GM23338 (cell line): ENCODE data around the gene MYO15B. TPM values are rescaled to one million over a fixed set of nuclear protein-coding genes. Genes with fewer than 3 reads are reported as not detected.

Source experiments
- ATAC-seq: fragments of 200-7000 bp; cut with Tn5 transposase; 3 replicates; pipeline ENCODE4 v1.9.1; 2020
- DNase-seq: peaks from one replicate; pipeline ENCODE4 v3.0.0-alpha.2; 2015; ENCODE audit warnings: low spot score
- H2AFZ ChIP-seq: fragments of 200-600 bp; sonication (generic); 2 replicates; pipeline ENCODE4 v1.8.0; 2016; ENCODE audit warnings: antibody characterized with exemption, mild to moderate bottlenecking, moderate library complexity
- H3F3A ChIP-seq: fragments of 200-600 bp; sonication (generic); replicated peaks from 2 replicates; pipeline ENCODE4 v1.8.0; 2017; ENCODE audit warnings: antibody characterized with exemption, mixed run types, low read depth
- H3K27ac ChIP-seq: fragments of 200-600 bp; sonication (generic); 2 replicates; pipeline ENCODE4 v1.6.1; 2016; ENCODE audit warnings: low read depth
- H3K27me3 ChIP-seq: fragments of 200-600 bp; sonication (generic); 2 replicates; pipeline ENCODE4 v1.8.0; 2016; ENCODE audit warnings: mild to moderate bottlenecking, mixed run types, moderate library complexity; ENCODE audit not compliant: insufficient read depth
- H3K36me3 ChIP-seq: fragments of 200-600 bp; sonication (generic); 2 replicates; pipeline ENCODE4 v1.8.0; 2016; ENCODE audit warnings: mild to moderate bottlenecking; ENCODE audit not compliant: insufficient read depth
- H3K4me1 ChIP-seq: fragments of 200-600 bp; sonication (generic); 2 replicates; pipeline ENCODE4 v1.8.0; 2016; ENCODE audit warnings: mild to moderate bottlenecking, moderate library complexity; ENCODE audit not compliant: insufficient read depth
- H3K4me2 ChIP-seq: fragments of 200-600 bp; sonication (generic); 2 replicates; pipeline ENCODE4 v1.7.1; 2017; ENCODE audit warnings: mixed run types
- H3K4me3 ChIP-seq: fragments of 200-600 bp; sonication (generic); 2 replicates; pipeline ENCODE4 v1.6.1; 2016; ENCODE audit warnings: mixed run types
- H3K79me2 ChIP-seq: fragments of 200-600 bp; sonication (generic); replicated peaks from 2 replicates; pipeline ENCODE4 v1.8.0; 2017; ENCODE audit warnings: mild to moderate bottlenecking; ENCODE audit not compliant: insufficient read depth
- H3K9me2 ChIP-seq: fragments of 200-600 bp; sonication (generic); 2 replicates; pipeline ENCODE4 v1.8.0; 2017; ENCODE audit not compliant: insufficient read depth
- H4K20me1 ChIP-seq: fragments of 200-600 bp; sonication (generic); replicated peaks from 2 replicates; pipeline ENCODE4 v1.8.0; 2017; ENCODE audit warnings: mild to moderate bottlenecking; ENCODE audit not compliant: insufficient read depth
- H3K27ac Mint-ChIP-seq: 2 replicates; pipeline ENCODE4 v1.8.0; 2020; ENCODE audit warnings: inconsistent platforms, mild to moderate bottlenecking, moderate library complexity, mixed read lengths
- H3K27me3 Mint-ChIP-seq: 3 replicates; pipeline ENCODE4 v1.8.0; 2022; ENCODE audit warnings: low read depth, mild to moderate bottlenecking, moderate library complexity, mixed read lengths, inconsistent platforms; ENCODE audit not compliant: insufficient read depth, poor library complexity
- H3K36me3 Mint-ChIP-seq: 3 replicates; pipeline ENCODE4 v1.8.0; 2021; ENCODE audit warnings: low read depth, mild to moderate bottlenecking, inconsistent platforms, moderate library complexity, mixed read lengths
- H3K4me1 Mint-ChIP-seq: 3 replicates; pipeline ENCODE4 v1.8.0; 2020; ENCODE audit warnings: mild to moderate bottlenecking, inconsistent platforms, mixed read lengths
- H3K4me3 Mint-ChIP-seq: 3 replicates; pipeline ENCODE4 v1.8.0; 2021; ENCODE audit warnings: moderate library complexity, mild to moderate bottlenecking, inconsistent platforms, mixed read lengths
- H3K9me3 Mint-ChIP-seq: 3 replicates; pipeline ENCODE4 v1.8.0; 2020; ENCODE audit warnings: moderate library complexity, mild to moderate bottlenecking, inconsistent platforms, mixed read lengths
- CTCF ChIP-seq, 2 experiments: fragments of 200-600 bp in 1 of 2; sonication (generic) in 1 of 2; conservative IDR thresholded peaks; 2 replicates each; pipeline versions ENCODE4 v1.5.1 to v1.6.1; 2016 to 2017; ENCODE audit warnings: antibody characterized with exemption in 2 of 2, low read depth in 2 of 2, mild to moderate bottlenecking in 2 of 2, moderate library complexity in 1 of 2
- JUNB ChIP-seq: IDR thresholded peaks from one replicate; pipeline ENCODE4 v1.6.1; 2016; ENCODE audit warnings: antibody characterized with exemption; ENCODE audit not compliant: unreplicated experiment
- NANOG ChIP-seq: IDR thresholded peaks from 2 replicates; pipeline ENCODE4 v1.6.1; 2016; ENCODE audit warnings: antibody characterized with exemption, borderline replicate concordance
- POLR2AphosphoS5 ChIP-seq: IDR thresholded peaks from 2 replicates; pipeline ENCODE4 v1.6.1; 2016; ENCODE audit warnings: antibody characterized with exemption, low read depth
- ZNF114 ChIP-seq: fragments of 250-450 bp; sonication (Bioruptor Pico); IDR thresholded peaks from 2 replicates; pipeline ENCODE4 v1.5.0; 2020; ENCODE audit warnings: mild to moderate bottlenecking, moderate library complexity
- ZNF331 ChIP-seq: fragments of 250-450 bp; sonication (Bioruptor Pico); IDR thresholded peaks from 2 replicates; pipeline ENCODE4 v1.5.0; 2020; ENCODE audit warnings: low read depth, mild to moderate bottlenecking, moderate library complexity
- polyA plus RNA-seq: library from polyadenylated mRNA; unstranded; fragments of >200 nt; fragmentation: Nextera tagmentation; extraction: Ambion mirVana; gene quantifications from 2 replicates; pipeline ENCODE4 v1.2.1, GENCODE V29; 2016
- total RNA-seq: library from RNA; depleted of rRNA; stranded (reverse); fragments of >200 nt; shearing (Covaris generic); gene quantifications from 2 replicates; pipeline ENCODE4 v1.2.3, GENCODE V29; 2014
- TF ChIP-seq, protein P1 (sequence below): IDR thresholded peaks from one replicate; pipeline ENCODE4 v1.6.1; 2018; ENCODE audit warnings: antibody characterized with exemption; ENCODE audit not compliant: unreplicated experiment

The MYO15B gene
- total and polyA plus RNA-seq, 2 experiments from 2014 or later: 6.6 to 12.4 TPM

- TF ChIP-seq, protein P1, sequence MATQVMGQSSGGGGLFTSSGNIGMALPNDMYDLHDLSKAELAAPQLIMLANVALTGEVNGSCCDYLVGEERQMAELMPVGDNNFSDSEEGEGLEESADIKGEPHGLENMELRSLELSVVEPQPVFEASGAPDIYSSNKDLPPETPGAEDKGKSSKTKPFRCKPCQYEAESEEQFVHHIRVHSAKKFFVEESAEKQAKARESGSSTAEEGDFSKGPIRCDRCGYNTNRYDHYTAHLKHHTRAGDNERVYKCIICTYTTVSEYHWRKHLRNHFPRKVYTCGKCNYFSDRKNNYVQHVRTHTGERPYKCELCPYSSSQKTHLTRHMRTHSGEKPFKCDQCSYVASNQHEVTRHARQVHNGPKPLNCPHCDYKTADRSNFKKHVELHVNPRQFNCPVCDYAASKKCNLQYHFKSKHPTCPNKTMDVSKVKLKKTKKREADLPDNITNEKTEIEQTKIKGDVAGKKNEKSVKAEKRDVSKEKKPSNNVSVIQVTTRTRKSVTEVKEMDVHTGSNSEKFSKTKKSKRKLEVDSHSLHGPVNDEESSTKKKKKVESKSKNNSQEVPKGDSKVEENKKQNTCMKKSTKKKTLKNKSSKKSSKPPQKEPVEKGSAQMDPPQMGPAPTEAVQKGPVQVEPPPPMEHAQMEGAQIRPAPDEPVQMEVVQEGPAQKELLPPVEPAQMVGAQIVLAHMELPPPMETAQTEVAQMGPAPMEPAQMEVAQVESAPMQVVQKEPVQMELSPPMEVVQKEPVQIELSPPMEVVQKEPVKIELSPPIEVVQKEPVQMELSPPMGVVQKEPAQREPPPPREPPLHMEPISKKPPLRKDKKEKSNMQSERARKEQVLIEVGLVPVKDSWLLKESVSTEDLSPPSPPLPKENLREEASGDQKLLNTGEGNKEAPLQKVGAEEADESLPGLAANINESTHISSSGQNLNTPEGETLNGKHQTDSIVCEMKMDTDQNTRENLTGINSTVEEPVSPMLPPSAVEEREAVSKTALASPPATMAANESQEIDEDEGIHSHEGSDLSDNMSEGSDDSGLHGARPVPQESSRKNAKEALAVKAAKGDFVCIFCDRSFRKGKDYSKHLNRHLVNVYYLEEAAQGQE: no peak
- DNase-seq: no peak
- no peaks in the 10 kb centered on the region for H3K4me1 ChIP-seq
- no peak overlapping the region for H3K4me2 ChIP-seq
- no peaks in the 10 kb centered on the region for H3F3A ChIP-seq
- Mint-ChIP-seq H3K27ac (no peak overlapping the region), H3K27me3 (peaks cover 29% of the 10 kb centered on the region), H3K36me3 (no peaks in the 10 kb centered on the region), H3K4me3 (no peak overlapping the region), H3K9me3 (no peaks in the 10 kb centered on the region; the same call in 2 of the 3 replicates), H3K4me1 (peaks cover 3% of the 10 kb centered on the region; the same call in 1 of the 3 replicates)
- no peaks in the 10 kb centered on the region for H3K79me2 ChIP-seq
- H3K4me3 ChIP-seq: no peak overlapping the region
- no peak overlapping the region for H3K27ac ChIP-seq
- no peaks in the 10 kb centered on the region; the same call in 1 of the 2 replicates for H3K36me3 ChIP-seq
- no peaks in the 10 kb centered on the region for H3K9me2 ChIP-seq
- H2AFZ ChIP-seq: no peak overlapping the region
- no peaks in the 10 kb centered on the region for H4K20me1 ChIP-seq
- H3K27me3 ChIP-seq: no peaks in the 10 kb centered on the region
- no peak for ATAC-seq
Observed at GRCh38 chr17:75622076-75622475, 34.5 kb downstream of the MYO15B start.

DNA sequence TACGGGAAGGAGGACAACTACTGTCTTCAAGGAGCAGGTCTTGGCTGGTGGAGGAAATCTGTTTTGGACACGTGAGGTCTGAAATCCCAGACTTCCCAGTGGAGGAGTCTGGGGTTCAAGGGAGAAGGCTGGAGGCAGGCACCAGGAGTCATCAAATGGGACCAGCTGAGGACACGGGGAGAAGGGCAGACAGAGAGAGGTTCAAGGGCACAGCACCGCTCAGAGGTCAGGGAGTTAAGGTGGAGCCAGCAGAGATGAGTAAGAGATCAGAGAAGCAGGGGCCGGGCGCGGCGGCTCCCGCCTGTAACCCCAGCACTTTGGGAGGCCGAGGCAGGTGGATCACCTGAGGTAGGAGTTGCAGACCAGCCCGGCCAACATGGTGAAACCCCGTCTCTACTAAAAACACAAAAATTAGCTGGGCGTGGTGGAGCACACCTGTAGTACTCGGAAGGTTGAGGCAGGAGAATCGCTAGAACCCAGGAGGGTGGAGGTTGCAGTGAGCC is 35.2 kb downstream of the MYO15B start:
- Mint-ChIP-seq H3K27me3 (peaks cover 27% of the 10 kb centered on the region), H3K27ac (no peak overlapping the region), H3K9me3 (no peaks in the 10 kb centered on the region; the same call in 2 of the 3 replicates), H3K4me3 (no peak overlapping the region), H3K4me1 (peaks cover 3% of the 10 kb centered on the region; the same call in 1 of the 3 replicates), H3K36me3 (no peaks in the 10 kb centered on the region)
- ATAC-seq: no peak
- H3K27me3 ChIP-seq: no peaks in the 10 kb centered on the region
- no peak for DNase-seq
- no peaks in the 10 kb centered on the region; the same call in 1 of the 2 replicates for H3K36me3 ChIP-seq
- no peak overlapping the region for H3K4me3 ChIP-seq
- H3K27ac ChIP-seq: no peak overlapping the region
- no peaks in the 10 kb centered on the region for H3K79me2 ChIP-seq
- H2AFZ ChIP-seq: no peak overlapping the region
- no peaks in the 10 kb centered on the region for H4K20me1 ChIP-seq
- H3F3A ChIP-seq: no peaks in the 10 kb centered on the region
- no peak overlapping the region for H3K4me2 ChIP-seq
- no peaks in the 10 kb centered on the region for H3K9me2 ChIP-seq
- no peaks in the 10 kb centered on the region for H3K4me1 ChIP-seq
- no peak for TF ChIP-seq JUNB
- TF ChIP-seq, protein P1: no peak
- TF ChIP-seq NANOG: no peak
- no peak for TF ChIP-seq ZNF114
- TF ChIP-seq ZNF331 (CRISPR knock-in tag): no peak
- no peak for TF ChIP-seq CTCF (conservative IDR thresholded peaks at IDR 0.05; ENCODE audit: low read depth in 2 of 2)
- TF ChIP-seq POLR2AphosphoS5: no peak
